Peyer's patch (tissue), 4 donors: ENCODE results near the gene FH.

Experiments used
- CTCF ChIP-seq, 6 experiments: fragments of 450-650 bp in 4 of 6; fragments of 200-600 bp in 2 of 6; sonication (generic) in 1 of 6; IDR thresholded peaks; one replicate each; pipeline ENCODE4 v1.5.1; 2017 to 2019; ENCODE audit warnings: antibody characterized with exemption in 6 of 6, mild to moderate bottlenecking in 3 of 6, moderate library complexity in 1 of 6
- POLR2A ChIP-seq, 2 donors: fragments of 450-650 bp; IDR thresholded peaks; one replicate each; pipeline ENCODE4 v1.5.1; 2017; ENCODE audit warnings: antibody characterized with exemption in 2 of 2, mild to moderate bottlenecking in 2 of 2, moderate library complexity in 2 of 2

GRCh38 chr1:241462391-241462790 lies 57.2 kb downstream of the FH start:
- TF ChIP-seq POLR2A (IDR thresholded peaks at IDR 0.05) (no peak), CTCF (IDR thresholded peaks at IDR 0.05) (no peak)
